GM19452 (cell line): ENCODE data around the gene NFAM1.

ENCODE experiments used
- ATAC-seq: cut with Tn5 transposase; IDR thresholded peaks from one replicate; pipeline ENCODE4 v1.9.1; 2021; ENCODE audit not compliant: unreplicated experiment

Gene NFAM1

DNA sequence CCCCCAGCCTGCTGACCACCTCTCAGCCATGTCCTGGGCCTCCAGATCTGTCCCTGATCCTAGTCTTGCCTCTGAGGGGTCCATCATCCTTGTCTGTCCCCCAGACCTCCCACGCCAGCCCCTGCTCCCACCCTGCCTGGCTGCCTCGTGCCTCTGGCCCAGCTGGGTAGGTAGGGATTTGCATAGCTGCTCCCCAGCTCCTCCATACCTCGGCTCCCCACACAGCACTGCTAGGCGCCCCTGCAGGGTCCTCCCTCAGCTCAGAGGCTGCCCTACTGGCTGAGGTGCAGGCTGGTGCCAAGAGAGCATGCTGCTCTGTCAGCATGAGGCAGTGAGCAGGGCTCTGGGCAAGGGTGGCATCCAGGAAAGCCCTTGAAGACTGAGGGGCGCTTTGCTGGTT, 47.7 kb downstream of the NFAM1 start:
- ATAC-seq = no peak

DNA sequence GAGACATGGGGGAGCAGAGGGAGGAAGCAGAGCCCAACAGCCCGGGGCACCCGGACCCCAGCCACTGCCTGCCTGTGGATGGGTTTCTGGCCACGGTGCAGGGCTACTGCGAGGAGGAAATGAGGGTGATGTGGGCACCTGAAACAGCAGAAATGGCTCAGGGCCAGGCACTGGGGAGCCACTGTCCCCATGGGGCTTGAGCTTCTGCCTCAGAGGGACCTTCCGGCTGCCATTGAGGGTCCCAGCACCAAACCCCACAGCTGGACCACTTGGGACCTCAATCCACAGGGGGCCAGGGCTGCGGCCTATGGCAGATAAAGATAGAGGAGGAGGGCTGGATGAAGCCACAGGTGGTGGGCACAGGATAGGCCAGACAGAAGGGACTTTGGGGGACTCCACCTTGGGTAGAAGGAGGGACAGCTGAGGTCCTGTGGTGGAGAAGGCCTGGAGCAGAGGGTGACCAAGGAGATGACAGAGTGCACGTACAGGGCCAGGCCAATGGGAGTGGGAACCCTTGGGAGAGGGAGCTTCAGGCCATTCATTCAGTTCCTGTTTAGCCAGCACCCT, 48.3 kb downstream of the NFAM1 start:
- ATAC-seq = no peak

DNA sequence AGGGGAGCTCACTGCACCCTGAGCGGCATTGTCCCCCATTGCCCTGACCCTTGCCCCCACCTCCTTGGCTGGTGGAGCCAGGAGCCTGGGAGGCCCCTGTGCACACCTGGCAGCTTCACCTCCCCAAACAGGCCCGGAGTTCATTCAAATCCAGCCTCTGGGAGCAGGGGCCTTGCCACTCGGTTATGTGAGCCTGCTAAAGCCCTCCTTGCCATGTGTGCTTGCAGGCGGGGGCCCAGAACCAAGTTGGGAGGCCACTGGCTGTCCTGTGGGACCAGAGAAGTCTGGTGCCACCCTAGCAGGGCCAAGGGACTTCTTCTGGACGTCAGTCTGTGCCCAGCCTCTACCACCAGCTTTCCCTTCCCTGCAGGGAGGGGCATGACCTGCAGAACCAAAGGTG, 48.9 kb downstream of the NFAM1 start:
- ATAC-seq = no peak

DNA sequence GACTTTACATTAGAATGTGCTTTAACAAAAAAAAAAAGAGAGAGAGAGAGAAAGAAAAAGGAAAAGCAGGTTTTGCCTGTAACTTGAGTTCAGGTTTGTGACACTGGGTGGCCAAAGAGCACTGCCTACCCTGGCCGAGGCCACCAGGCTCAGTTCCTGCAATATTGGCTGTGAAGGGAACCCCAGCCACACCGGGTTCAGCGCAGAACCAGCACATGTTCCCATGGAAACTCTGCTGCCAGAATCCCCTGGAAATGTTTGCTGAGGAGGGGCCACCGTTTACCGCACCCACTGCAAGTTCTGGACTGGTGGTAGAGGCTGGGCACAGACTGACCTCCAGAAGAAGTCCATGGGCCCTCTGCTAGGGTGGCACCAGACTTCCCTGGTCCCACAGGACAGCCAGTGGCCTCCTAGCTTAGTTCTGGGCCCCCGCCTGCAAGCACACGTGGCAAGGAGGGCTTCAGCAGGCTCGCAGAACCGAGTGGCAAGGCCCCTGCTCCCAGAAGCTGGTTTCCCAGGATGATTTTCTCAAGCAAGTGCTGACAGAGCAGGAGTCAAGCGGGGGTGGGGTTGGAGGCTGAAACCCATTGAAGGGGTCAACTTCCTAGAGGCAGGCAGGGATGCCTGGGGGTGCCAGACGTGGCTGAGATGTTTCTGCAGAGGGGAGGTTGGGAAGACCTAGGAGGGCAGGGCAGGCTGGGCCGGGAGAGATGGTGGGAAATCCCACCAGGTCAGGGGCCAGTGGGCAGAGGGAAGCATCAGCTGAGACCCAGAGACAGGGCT, 51.2 kb downstream of the NFAM1 start:
- no peak for ATAC-seq

DNA sequence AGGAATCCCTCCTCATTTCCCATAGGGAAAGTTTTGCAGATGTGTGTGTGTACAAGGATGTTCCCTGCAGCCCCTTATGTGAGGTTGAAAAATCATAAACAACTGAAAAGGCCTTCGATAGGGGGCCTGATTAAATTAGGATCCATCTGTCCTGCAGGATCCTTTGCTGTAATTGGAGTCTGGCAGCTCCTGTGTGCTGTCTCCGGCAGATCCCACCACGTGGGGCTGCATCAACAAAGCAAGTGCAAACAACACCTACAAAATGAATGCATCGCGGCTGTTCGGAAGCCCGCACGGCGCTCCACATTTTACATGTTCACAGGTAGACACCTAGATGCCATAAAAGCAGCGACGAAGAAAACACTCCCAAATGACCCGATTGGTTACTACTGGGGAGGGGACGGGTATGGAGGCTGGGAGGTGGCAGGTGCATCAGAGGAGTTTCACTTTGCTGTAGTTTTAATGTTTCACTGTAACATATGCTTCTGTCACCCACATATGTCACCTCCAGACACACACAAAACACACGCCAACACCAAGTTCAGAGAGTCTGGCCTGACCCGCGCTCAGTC, 52.2 kb downstream of the NFAM1 start:
- no peak for ATAC-seq

GRCh38 chr22:42376711-42377554, 55.3 kb downstream of the NFAM1 start:
- no peak for ATAC-seq

DNA sequence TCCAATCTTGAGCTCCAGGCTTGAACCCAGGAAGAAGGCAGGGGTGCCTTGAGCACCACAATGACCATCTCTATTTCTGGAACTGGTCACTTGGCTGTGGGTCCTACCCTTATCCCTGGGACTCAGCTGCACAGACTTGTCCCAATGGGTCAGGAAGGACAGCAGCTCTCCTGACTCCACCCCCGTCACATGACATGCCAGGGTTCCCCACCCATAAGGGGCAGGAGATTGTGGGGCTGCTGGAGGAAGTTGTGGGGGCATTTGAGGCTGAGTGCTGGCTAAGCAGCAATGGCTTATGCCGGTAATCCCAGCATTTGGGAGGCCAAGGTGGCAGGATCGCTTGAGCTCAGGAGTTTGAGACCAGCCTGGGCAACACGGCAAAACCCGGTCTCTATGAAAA, 56.2 kb downstream of the NFAM1 start:
- no peak for ATAC-seq

DNA sequence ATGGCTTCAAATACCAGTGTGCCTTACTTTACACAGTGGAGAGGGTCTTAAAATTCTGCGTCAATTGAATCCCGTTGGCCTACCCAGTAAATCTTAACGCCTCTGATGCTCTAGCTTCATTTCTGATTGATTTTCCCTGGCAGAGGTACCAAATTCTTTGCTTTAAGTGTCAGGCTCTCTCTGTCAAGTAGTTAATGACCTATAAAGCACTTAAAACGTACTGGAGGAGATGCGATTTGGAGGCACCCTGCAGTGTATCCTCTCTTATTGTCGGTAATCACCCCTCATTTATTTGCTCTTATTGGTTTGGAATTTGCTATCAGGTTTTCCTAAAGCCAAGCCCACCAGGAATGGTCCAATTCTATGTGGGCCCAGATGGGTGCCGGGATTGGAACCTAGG, 59.2 kb downstream of the NFAM1 start:
- no peak for ATAC-seq

GRCh38 chr22:42371501-42371900, 60.7 kb downstream of the NFAM1 start:
- no peak for ATAC-seq

GRCh38 chr22:42371099-42371498, 61.1 kb downstream of the NFAM1 start:
- no peak for ATAC-seq

DNA sequence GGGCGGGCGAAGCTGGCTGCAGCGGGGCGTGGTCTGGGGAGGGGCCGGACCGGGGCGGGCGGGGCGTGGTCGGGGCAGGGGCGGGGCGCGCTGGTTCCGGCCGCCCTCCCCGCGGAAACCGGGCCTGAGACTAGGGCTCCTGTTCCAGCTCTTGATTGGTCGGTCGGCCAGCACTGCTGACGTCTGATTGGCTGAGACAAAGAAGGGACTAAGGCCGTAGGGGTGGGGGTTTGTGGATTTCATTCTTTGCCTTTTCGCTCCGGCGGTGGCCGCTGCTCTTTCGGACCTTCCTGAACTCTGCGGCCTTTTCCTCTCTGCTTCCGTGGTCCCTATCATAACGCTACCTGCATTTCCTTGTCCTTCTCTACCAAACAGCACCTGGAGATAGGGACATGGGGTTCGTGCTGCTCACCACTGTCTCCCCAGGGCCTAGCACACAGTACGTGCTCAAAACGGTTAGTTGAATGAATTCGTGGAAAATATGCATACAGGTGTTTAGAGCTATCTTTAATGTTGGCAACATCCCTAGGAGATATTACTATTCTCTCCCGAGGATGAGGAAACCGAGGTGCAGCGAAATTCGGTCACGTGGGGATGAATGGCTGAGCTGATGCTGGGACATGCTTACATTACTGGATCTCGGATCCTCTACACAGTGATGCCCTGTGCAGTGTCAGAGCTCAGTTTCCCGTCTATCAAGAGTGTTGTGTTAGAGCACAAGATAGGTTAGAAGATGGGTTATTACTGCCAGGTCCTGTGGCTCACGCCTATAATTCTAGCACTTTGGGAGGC, 62.8 kb downstream of the NFAM1 start:
- peak; percentile 95 for ATAC-seq

DNA sequence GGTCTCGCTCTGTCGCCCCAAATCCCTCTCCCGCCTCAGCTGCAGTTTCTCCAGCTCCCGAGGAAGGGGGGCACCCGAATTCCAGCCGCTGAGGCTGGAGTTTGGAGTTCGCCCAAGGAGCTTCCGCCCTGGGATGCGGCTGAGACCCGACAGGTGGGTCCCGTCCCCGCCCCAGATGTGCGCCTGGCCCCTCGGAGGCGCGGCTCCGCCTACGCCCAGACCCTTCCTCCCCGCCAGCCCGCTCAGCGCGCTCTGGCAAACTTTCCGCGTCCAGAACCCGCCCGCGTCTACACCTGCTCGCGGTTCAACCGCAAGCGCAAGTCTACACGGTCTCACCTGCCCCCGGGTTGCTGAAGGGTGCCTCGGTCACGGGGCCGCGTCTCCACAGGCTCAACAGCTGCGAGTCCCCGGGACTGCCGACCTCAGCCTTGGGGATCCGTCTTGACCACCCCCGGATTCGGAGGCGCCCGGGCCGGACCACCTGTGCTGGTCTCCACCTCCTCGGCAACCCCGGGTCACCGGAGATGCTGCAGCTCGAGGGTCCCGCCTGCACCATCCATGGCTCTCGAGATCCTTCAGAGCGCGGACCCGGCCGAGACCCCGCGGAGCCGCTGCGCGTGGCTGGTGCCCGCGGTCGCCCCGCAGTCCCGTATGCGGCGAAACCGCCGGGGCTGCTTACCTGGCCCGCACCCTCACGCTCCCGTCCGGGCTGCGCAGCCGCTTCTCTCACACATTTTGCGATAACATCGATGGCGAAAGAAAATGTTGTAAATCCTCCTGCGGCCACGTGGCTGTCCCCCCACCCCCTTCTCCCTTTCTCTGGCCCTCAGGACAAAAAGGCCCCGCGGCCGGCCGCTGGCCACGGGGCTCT, 63.6 kb downstream of the NFAM1 start:
- no peak for ATAC-seq

- ATAC-seq = no peak
Measured at GRCh38 chr22:42367980-42368378, 64.2 kb downstream of the NFAM1 start.

DNA sequence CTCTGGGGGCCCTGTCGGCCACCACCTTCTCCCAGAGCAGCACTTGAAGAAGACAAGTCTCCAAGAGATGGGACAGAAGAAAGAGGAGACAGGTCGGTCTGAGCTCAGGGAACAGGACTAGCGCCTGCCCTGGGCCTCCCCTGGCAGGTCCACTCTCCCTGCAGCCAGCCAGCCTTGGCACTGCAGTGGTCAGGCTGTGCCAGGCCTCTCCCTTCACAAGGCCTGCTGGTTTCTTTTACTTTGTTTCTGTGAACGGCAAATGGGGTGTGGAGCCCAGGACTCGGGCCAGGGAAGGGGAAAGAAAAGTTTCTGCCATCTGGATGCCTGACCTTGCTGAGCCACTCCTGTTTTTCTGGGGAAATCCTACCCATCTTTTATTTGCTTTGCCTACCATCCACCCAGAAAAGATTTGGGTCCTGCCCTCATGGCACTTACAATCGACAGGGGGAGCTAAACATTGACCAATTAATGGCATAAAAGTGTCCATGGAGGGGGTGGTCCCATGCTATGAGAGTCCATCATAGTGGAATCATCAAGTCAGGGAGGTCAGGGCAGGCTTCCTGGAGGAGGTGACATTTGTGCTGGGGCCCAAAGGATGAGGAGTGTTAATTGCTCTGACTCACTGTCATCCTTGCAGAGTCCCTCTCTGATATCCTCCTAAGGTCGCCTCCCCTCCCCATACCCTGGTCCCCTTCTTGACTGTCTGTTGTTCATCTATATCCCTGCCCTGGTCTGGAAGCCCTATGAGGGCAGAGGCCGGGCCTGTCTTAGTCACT, 65.2 kb downstream of the NFAM1 start:
- ATAC-seq = no peak

DNA sequence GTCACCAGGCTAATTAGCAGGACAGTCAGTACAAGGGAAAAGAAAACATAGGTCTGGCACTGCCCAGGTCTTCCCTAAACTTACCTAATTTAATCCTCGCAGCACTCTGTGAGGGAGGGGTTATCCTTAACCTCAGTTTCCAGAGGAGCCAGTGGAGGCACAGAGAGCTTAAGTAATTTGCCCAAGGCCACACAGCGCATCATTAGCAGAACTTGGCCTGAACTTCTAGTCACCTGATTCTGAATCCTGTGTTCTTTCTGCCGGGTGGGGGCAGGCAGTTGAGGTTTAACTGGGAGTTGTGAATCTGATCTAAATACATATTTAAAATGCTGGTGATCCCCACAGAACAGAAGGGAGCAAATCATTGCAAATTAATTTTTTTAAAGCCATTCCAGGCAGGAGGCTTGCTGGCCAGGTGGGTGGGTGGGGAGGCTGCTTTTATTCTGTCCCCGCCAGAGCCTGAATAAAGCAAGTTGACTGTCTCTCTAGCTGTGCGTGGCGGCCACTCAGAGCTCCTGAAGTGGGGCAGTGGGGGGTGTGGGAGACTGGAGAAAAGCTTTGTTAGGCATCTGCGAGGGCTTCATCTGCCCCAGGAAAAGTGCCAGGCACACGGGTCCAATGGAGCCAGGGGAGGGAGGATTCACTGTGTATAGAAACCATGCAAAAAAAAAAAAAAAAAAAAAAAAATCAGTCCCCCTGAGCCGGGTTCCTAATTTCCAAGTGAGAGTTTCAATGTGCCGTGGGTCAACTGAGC, 66.1 kb downstream of the NFAM1 start:
- ATAC-seq = no peak

DNA sequence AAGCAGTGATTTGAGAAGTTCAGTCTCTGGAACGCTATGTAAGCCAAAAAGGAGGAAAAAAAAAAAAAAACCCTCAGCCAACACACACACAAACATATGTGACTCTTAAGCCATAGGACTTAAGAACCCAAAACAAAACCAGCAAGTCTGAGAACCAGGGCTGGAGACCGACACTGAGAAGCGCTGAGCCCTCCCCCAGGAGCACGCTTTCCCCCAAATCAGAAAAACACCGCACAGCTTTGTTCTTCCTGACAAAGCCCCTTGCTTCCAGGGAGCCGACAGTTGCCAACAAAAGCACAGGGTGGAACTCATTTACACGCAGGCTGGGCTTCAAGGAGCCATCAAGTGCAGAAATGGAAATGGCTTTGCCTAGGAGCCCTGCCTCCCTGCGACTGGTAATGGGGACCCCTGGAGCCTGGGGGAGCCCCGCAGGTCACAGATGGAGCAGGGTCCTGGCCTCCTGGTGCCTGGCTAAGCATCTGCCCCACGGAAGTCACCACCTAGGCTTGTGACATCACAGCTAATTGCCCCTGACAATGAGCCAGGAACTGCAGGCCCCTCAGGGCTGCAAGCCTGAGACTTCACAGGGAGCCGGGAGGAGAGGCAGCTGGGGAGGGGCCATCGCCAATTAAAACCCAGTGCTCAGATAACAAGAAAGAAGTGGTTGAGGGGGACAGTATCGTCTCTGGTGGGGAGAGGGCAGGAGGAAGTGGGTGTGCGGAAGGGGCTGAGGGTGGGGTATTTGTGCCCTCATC, 66.9 kb downstream of the NFAM1 start:
- no peak for ATAC-seq

GRCh38 chr22:42364604-42365110, 67.5 kb downstream of the NFAM1 start:
- no peak for ATAC-seq

GRCh38 chr22:42363892-42364291, 68.3 kb downstream of the NFAM1 start:
- no peak for ATAC-seq
